Measurements from ENCODE around the gene BNC2. TPM values are rescaled to one million over a fixed set of nuclear protein-coding genes. Genes with fewer than 3 reads are reported as not detected.
A peak's percentile ranks its signal among the peaks of the same experiment; 100 is the strongest.

Gene BNC2
- total RNA-seq, 6 experiments from 2014 or later: 19.0 to 28.7 (median 25.4) TPM

DNA sequence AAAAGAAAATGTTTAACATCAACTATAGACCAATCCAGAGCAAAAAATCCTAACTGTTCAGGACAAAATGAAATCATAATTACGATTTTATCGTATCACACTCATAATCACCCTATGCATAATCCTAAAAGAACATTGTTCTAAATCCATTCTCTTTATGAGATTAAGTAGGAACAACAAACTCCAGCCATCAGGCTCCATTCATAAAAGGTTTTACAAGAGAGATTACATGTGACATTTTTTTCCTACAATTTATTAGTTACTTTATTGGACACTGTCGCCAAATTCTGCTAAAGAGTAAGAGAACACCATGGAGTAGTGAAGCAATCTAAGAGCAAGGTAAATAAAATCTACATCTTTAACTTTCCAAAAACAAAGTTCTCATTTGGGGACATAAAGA lies 198.0 kb downstream of the BNC2 start:
- Mint-ChIP-seq H3K27me3 (ENCODE audit: insufficient read depth) (no peaks in the 10 kb centered on the region; the same call in 1 of the 2 replicates), H3K9me3 (no peaks in the 10 kb centered on the region), H3K4me1 (ENCODE audit: low read depth) (peaks cover 54% of the 10 kb centered on the region), H3K4me3 (no peak overlapping the region), H3K27ac (peak overlapping the region; percentile 86), H3K36me3 (ENCODE audit: low read depth) (0 out of 2 replicates have a peak, but pooled peaks cover 11% of the 10 kb centered on the region)
- DNase-seq: no peak
- TF ChIP-seq, protein P1, sequence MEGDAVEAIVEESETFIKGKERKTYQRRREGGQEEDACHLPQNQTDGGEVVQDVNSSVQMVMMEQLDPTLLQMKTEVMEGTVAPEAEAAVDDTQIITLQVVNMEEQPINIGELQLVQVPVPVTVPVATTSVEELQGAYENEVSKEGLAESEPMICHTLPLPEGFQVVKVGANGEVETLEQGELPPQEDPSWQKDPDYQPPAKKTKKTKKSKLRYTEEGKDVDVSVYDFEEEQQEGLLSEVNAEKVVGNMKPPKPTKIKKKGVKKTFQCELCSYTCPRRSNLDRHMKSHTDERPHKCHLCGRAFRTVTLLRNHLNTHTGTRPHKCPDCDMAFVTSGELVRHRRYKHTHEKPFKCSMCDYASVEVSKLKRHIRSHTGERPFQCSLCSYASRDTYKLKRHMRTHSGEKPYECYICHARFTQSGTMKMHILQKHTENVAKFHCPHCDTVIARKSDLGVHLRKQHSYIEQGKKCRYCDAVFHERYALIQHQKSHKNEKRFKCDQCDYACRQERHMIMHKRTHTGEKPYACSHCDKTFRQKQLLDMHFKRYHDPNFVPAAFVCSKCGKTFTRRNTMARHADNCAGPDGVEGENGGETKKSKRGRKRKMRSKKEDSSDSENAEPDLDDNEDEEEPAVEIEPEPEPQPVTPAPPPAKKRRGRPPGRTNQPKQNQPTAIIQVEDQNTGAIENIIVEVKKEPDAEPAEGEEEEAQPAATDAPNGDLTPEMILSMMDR (IDR thresholded peaks at IDR 0.05): no peak

DNA sequence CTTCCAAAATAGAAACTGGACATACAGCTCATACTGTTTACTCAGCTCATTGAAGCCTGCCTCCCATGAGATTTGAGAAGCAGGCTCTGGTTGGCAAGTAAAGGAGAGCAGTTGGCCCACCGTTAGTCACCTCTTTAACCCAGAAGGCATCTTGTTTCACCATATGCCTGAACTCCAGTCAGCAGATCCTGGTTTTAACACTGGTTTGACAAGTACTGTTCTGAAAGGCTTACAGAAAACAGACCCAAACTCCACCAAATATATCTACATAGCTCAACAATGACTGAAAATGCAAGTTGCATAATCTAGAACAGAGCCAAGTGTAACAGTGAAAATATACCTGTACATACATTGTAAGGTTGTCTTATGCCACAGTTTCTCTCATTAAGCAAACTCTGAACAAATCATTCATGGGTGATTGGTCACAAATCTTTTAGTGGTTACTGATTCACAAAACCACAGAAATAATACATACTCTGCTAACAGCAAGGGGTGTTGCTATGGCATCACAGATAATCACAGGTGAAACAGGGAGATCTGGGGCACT lies 198.8 kb downstream of the BNC2 start:
- H3K27ac Mint-ChIP-seq: peak overlapping the region; percentile 86
- peaks cover 54% of the 10 kb centered on the region for H3K4me1 Mint-ChIP-seq (ENCODE audit: low read depth)
- H3K36me3 Mint-ChIP-seq (ENCODE audit: low read depth): 0 out of 2 replicates have a peak, but pooled peaks cover 11% of the 10 kb centered on the region
- peak; percentile 68 for DNase-seq
- no peaks in the 10 kb centered on the region; the same call in 1 of the 2 replicates for H3K27me3 Mint-ChIP-seq (ENCODE audit: insufficient read depth)
- peak overlapping the region; percentile 53 for H3K4me3 Mint-ChIP-seq
- no peaks in the 10 kb centered on the region for H3K9me3 Mint-ChIP-seq
- TF ChIP-seq, protein P1 (IDR thresholded peaks at IDR 0.05): no peak

DNA sequence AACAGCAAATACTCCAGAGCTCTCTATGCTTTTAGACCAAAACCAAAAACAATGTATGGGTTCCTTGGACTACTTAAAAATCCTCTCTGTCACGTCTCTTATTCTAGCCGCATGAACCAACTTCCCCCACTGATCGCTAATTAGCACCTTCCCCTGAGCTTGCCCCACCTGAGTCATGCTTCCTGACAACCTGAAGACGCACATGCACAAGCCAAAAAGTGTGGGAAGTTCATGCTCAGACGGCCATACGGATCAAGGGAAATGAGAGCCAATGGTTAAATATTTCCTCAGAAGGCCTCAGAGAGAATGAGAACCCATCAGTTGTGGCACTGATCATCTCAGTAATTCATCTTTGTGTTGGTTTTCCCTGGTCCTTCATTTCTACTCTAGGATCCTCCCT lies 199.7 kb downstream of the BNC2 start:
- 0 out of 2 replicates have a peak, but pooled peaks cover 11% of the 10 kb centered on the region for H3K36me3 Mint-ChIP-seq (ENCODE audit: low read depth)
- H3K4me3 Mint-ChIP-seq: no peak overlapping the region
- no peak for DNase-seq
- H3K9me3 Mint-ChIP-seq: no peaks in the 10 kb centered on the region
- peak overlapping the region; percentile 86 for H3K27ac Mint-ChIP-seq
- TF ChIP-seq, protein P1 (IDR thresholded peaks at IDR 0.05): no peak
- no peaks in the 10 kb centered on the region; the same call in 1 of the 2 replicates for H3K27me3 Mint-ChIP-seq (ENCODE audit: insufficient read depth)
- H3K4me1 Mint-ChIP-seq (ENCODE audit: low read depth): peaks cover 54% of the 10 kb centered on the region

DNA sequence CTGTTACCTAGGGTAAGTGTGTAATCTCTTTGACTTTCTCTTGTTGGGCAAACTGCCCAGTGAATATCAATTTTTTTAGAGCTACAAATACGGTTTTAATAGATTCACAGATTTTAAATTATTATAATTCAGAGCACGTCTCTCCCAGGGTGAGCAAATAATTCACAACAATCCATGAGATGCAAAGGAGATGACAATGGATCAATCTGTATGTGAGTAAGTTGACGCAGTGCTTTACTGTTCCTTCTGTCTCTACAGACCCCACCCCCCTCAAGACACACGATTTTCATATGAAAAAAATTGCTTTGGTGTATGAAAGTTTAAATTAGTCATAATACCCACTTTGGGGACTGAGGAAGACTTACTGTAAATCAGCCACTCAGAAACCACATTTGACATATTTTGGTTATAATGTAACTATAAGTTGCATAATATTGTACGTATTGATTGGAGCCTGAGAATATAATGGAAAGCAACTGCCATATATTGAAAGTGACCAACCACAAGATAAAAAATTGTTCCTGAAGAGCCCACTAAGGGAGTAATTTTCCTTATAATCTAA lies 201.7 kb downstream of the BNC2 start:
- no peaks in the 10 kb centered on the region for H3K27me3 Mint-ChIP-seq (ENCODE audit: insufficient read depth)
- peaks cover 44% of the 10 kb centered on the region for H3K4me1 Mint-ChIP-seq (ENCODE audit: low read depth)
- no peak for DNase-seq
- peaks cover 17% of the 10 kb centered on the region for H3K36me3 Mint-ChIP-seq (ENCODE audit: low read depth)
- H3K27ac Mint-ChIP-seq: no peak overlapping the region
- TF ChIP-seq, protein P1 (IDR thresholded peaks at IDR 0.05): no peak
- H3K9me3 Mint-ChIP-seq: no peaks in the 10 kb centered on the region
- no peak overlapping the region for H3K4me3 Mint-ChIP-seq

DNA sequence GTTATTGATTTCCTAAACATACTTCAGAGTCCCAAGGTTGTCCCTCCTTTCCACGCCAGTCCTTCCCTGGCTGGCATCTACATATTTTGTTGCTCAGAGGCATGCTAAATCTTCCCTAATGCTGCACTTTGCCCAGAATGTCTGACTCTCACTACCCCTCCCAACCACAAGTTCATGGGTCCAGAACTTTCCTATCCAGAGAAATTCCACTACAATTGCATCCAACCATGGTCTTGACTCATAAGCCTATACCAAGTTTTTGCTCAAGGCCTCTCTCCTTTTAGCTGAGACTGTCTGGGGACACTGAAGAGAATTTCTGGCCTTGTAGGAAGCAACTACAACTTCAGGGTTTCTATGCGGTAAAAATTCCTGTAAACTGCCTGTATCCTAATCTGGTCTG lies 206.3 kb downstream of the BNC2 start:
- peaks cover 8% of the 10 kb centered on the region for H3K4me1 Mint-ChIP-seq (ENCODE audit: low read depth)
- H3K27me3 Mint-ChIP-seq (ENCODE audit: insufficient read depth): no peaks in the 10 kb centered on the region
- no peak overlapping the region for H3K4me3 Mint-ChIP-seq
- H3K27ac Mint-ChIP-seq: no peak overlapping the region; the same call in 1 of the 2 replicates
- H3K36me3 Mint-ChIP-seq (ENCODE audit: low read depth): peaks cover 11% of the 10 kb centered on the region
- TF ChIP-seq, protein P1 (IDR thresholded peaks at IDR 0.05): no peak
- DNase-seq: peak; percentile 5
- no peaks in the 10 kb centered on the region for H3K9me3 Mint-ChIP-seq
